Measurements from ENCODE around the gene RNF166. TPM values are rescaled to one million over a fixed set of nuclear protein-coding genes. Genes with fewer than 3 reads are reported as not detected.

The RNF166 gene
- polyA plus RNA-seq, 1 donor from 2014 or later = 34.4 TPM

GRCh38 chr16:88748364-88748763 lies 42.2 kb upstream of the RNF166 start:
- no peaks in the 10 kb centered on the region for H3K79me2 ChIP-seq (replicated peaks; ENCODE audit: insufficient read depth, low read length)
- no peak overlapping the region for H3K9ac ChIP-seq (ENCODE audit: low read length)
- H3K9me2 ChIP-seq (ENCODE audit: insufficient read depth, low read length) = no peaks in the 10 kb centered on the region
- H3F3A ChIP-seq (ENCODE audit: insufficient read depth, low read length, poor library complexity, severe bottlenecking) = no peaks in the 10 kb centered on the region
- H4K20me1 ChIP-seq (ENCODE audit: insufficient read depth) = no peaks in the 10 kb centered on the region
- no peak overlapping the region for H3K4me2 ChIP-seq (ENCODE audit: low read length)
- H3K27me3 ChIP-seq (ENCODE audit: insufficient read depth, low read depth, low read length) = no peaks in the 10 kb centered on the region
- H3K4me3 ChIP-seq (ENCODE audit: low read length) = no peak overlapping the region
- H2AFZ ChIP-seq (ENCODE audit: low read depth, low read length) = no peak overlapping the region
- H3K36me3 ChIP-seq (ENCODE audit: insufficient read depth, low read length) = no peaks in the 10 kb centered on the region
- H3K9me3 ChIP-seq (ENCODE audit: low read length) = no peaks in the 10 kb centered on the region
- TF ChIP-seq CTCF (IDR thresholded peaks at IDR 0.05; ENCODE audit: poor library complexity, severe bottlenecking) (no peak), REST (IDR thresholded peaks at IDR 0.05; ENCODE audit: borderline replicate concordance) (no peak), RAD21 (conservative IDR thresholded peaks at IDR 0.05) (no peak), SMC3 (conservative IDR thresholded peaks at IDR 0.05; ENCODE audit: poor library complexity) (no peak), EZH2 (IDR thresholded peaks at IDR 0.05; ENCODE audit: borderline replicate concordance, insufficient read depth, low read length, poor library complexity, severe bottlenecking) (no peak), EP300 (conservative IDR thresholded peaks at IDR 0.05; ENCODE audit: poor library complexity, severe bottlenecking) (no peak), POLR2AphosphoS5 (IDR thresholded peaks at IDR 0.05) (no peak), MXI1 (conservative IDR thresholded peaks at IDR 0.05; ENCODE audit: poor library complexity, severe bottlenecking) (no peak), TAF1 (IDR thresholded peaks at IDR 0.05; ENCODE audit: low read depth) (no peak)
- no peak overlapping the region for H3K27ac ChIP-seq (ENCODE audit: low read length)

GRCh38 chr16:88747588-88748301 lies 41.5 kb upstream of the RNF166 start:
- Histone ChIP-seq H3F3A (ENCODE audit: insufficient read depth, low read length, poor library complexity, severe bottlenecking) (no peaks in the 10 kb centered on the region), H3K9me2 (ENCODE audit: insufficient read depth, low read length) (no peaks in the 10 kb centered on the region), H3K27ac (ENCODE audit: low read length) (no peak overlapping the region), H3K4me2 (ENCODE audit: low read length) (no peak overlapping the region), H3K79me2 (replicated peaks; ENCODE audit: insufficient read depth, low read length) (no peaks in the 10 kb centered on the region), H3K36me3 (ENCODE audit: insufficient read depth, low read length) (no peaks in the 10 kb centered on the region), H3K4me3 (ENCODE audit: low read length) (no peak overlapping the region), H3K9ac (ENCODE audit: low read length) (no peak overlapping the region), H2AFZ (ENCODE audit: low read depth, low read length) (no peak overlapping the region), H3K27me3 (ENCODE audit: insufficient read depth, low read depth, low read length) (no peaks in the 10 kb centered on the region), H3K9me3 (ENCODE audit: low read length) (no peaks in the 10 kb centered on the region), H4K20me1 (ENCODE audit: insufficient read depth) (no peaks in the 10 kb centered on the region)
- no peak for TF ChIP-seq EP300 (conservative IDR thresholded peaks at IDR 0.05; ENCODE audit: poor library complexity, severe bottlenecking)
- no peak for TF ChIP-seq MXI1 (conservative IDR thresholded peaks at IDR 0.05; ENCODE audit: poor library complexity, severe bottlenecking)
- no peak for TF ChIP-seq POLR2AphosphoS5 (IDR thresholded peaks at IDR 0.05)

Data from neural cell (in vitro differentiated cells).